ENCODE data around the gene CCPG1. TPM values are rescaled to one million over a fixed set of nuclear protein-coding genes. Genes with fewer than 3 reads are reported as not detected.

CCPG1 gene
- total and polyA plus RNA-seq, 2 donors (not counting 1 experiment from before 2014, with no cell fraction given): 50.0 to 64.6 TPM

GRCh38 chr15:55387027-55387426 lies 21.1 kb downstream of the CCPG1 start:
- Histone ChIP-seq H3K27me3 (ENCODE audit: control insufficient read depth, insufficient read depth, low read length) (no peaks in the 10 kb centered on the region), H3K4me1 (ENCODE audit: control insufficient read depth, extremely low read depth, insufficient read depth, low read length) (peaks cover 3% of the 10 kb centered on the region), H4K20me1 (ENCODE audit: control insufficient read depth, extremely low read depth, insufficient read depth, low read length) (no peaks in the 10 kb centered on the region), H3K9me3 (ENCODE audit: control insufficient read depth, insufficient read depth, low read depth, low read length) (no peaks in the 10 kb centered on the region), H3K4me3 (replicated peaks in 1 of 4; ENCODE audit: control extremely low read depth in 1 of 4, insufficient read depth in 1 of 4, low read depth in 3 of 4, low read length in 4 of 4) (no peak overlapping the region), H2AFZ (ENCODE audit: low read length) (no peak overlapping the region), H3K79me2 (ENCODE audit: control insufficient read depth, insufficient read depth, low read length) (no peaks in the 10 kb centered on the region), H3K36me3 (ENCODE audit: control insufficient read depth, insufficient read depth, low read length) (no peaks in the 10 kb centered on the region), H3K9ac (ENCODE audit: insufficient read depth, low read length) (no peak overlapping the region), H3K27ac (ENCODE audit: insufficient read depth, low read length) (no peak overlapping the region), H3K4me2 (ENCODE audit: extremely low read depth, insufficient read depth, low read length) (no peak overlapping the region)
- TF ChIP-seq CTCF (conservative IDR thresholded peaks at IDR 0.05 in 1 of 2, IDR thresholded peaks at IDR 0.05 in 1 of 2; ENCODE audit: low read depth in 1 of 2, low read length in 2 of 2) (no peak), EZH2 (IDR thresholded peaks at IDR 0.05; ENCODE audit: low read length, missing control alignments) (no peak)
- no peak for DNase-seq (ENCODE audit: low read depth in 2 of 2)

- TF ChIP-seq CTCF (conservative IDR thresholded peaks at IDR 0.05 in 1 of 2, IDR thresholded peaks at IDR 0.05 in 1 of 2; ENCODE audit: low read depth in 1 of 2, low read length in 2 of 2): no peak
- no peak for TF ChIP-seq EZH2 (IDR thresholded peaks at IDR 0.05; ENCODE audit: low read length, missing control alignments)
- Histone ChIP-seq H3K9ac (ENCODE audit: insufficient read depth, low read length) (no peak overlapping the region), H3K9me3 (ENCODE audit: control insufficient read depth, insufficient read depth, low read depth, low read length) (no peaks in the 10 kb centered on the region), H2AFZ (ENCODE audit: low read length) (no peak overlapping the region), H3K27me3 (ENCODE audit: control insufficient read depth, insufficient read depth, low read length) (no peaks in the 10 kb centered on the region), H3K4me1 (ENCODE audit: control insufficient read depth, extremely low read depth, insufficient read depth, low read length) (peaks cover 3% of the 10 kb centered on the region), H3K4me2 (ENCODE audit: extremely low read depth, insufficient read depth, low read length) (no peak overlapping the region), H3K4me3 (replicated peaks in 1 of 4; ENCODE audit: control extremely low read depth in 1 of 4, insufficient read depth in 1 of 4, low read depth in 3 of 4, low read length in 4 of 4) (no peak overlapping the region), H3K36me3 (ENCODE audit: control insufficient read depth, insufficient read depth, low read length) (no peaks in the 10 kb centered on the region), H3K27ac (ENCODE audit: insufficient read depth, low read length) (no peak overlapping the region), H4K20me1 (ENCODE audit: control insufficient read depth, extremely low read depth, insufficient read depth, low read length) (no peaks in the 10 kb centered on the region), H3K79me2 (ENCODE audit: control insufficient read depth, insufficient read depth, low read length) (no peaks in the 10 kb centered on the region)
- DNase-seq (ENCODE audit: low read depth in 2 of 2): no peak
Observed at GRCh38 chr15:55383687-55384086, 24.5 kb downstream of the CCPG1 start.

- no peaks in the 10 kb centered on the region for H3K4me1 ChIP-seq (ENCODE audit: control insufficient read depth, extremely low read depth, insufficient read depth, low read length)
- no peaks in the 10 kb centered on the region for H3K27me3 ChIP-seq (ENCODE audit: control insufficient read depth, insufficient read depth, low read length)
- no peak overlapping the region for H3K27ac ChIP-seq (ENCODE audit: insufficient read depth, low read length)
- H4K20me1 ChIP-seq (ENCODE audit: control insufficient read depth, extremely low read depth, insufficient read depth, low read length): no peaks in the 10 kb centered on the region
- no peak overlapping the region for H2AFZ ChIP-seq (ENCODE audit: low read length)
- no peak overlapping the region for H3K4me3 ChIP-seq (replicated peaks in 1 of 4; ENCODE audit: control extremely low read depth in 1 of 4, insufficient read depth in 1 of 4, low read depth in 3 of 4, low read length in 4 of 4)
- DNase-seq (ENCODE audit: low read depth in 2 of 2): no peak
- no peaks in the 10 kb centered on the region for H3K79me2 ChIP-seq (ENCODE audit: control insufficient read depth, insufficient read depth, low read length)
- H3K9ac ChIP-seq (ENCODE audit: insufficient read depth, low read length): no peak overlapping the region
- H3K4me2 ChIP-seq (ENCODE audit: extremely low read depth, insufficient read depth, low read length): no peak overlapping the region
- no peaks in the 10 kb centered on the region for H3K9me3 ChIP-seq (ENCODE audit: control insufficient read depth, insufficient read depth, low read depth, low read length)
- no peak for TF ChIP-seq CTCF (conservative IDR thresholded peaks at IDR 0.05 in 1 of 2, IDR thresholded peaks at IDR 0.05 in 1 of 2; ENCODE audit: low read depth in 1 of 2, low read length in 2 of 2)
- no peaks in the 10 kb centered on the region for H3K36me3 ChIP-seq (ENCODE audit: control insufficient read depth, insufficient read depth, low read length)
Observed at GRCh38 chr15:55381595-55381994, 26.6 kb downstream of the CCPG1 start.

All from fibroblast of lung (primary cell).